H54 (cell line): ENCODE data around the gene LIG1.
A peak's percentile ranks its signal among the peaks of the same experiment; 100 is the strongest.

Experiments used
- DNase-seq: peaks from one replicate; pipeline ENCODE4 v3.0.0; 2011; ENCODE audit warnings: low spot score, mixed read lengths; ENCODE audit not compliant: insufficient read length
- FAIRE-seq: peaks from 3 replicates; lab custom pipeline; 2011; peaks lifted over from hg19 to GRCh38; lab: Jason Lieb, UNC
- POLR2A ChIP-seq: IDR thresholded peaks from 2 replicates; pipeline ENCODE4 v1.6.1; 2011; ENCODE audit warnings: low read depth, mild to moderate bottlenecking, low read length

The LIG1 gene

GRCh38 chr19:48121909-48122371, 48.2 kb downstream of the LIG1 start:
- no peak for DNase-seq
- no peak for FAIRE-seq
- no peak for TF ChIP-seq POLR2A

GRCh38 chr19:48121066-48121465, 49.1 kb downstream of the LIG1 start:
- DNase-seq, result no peak
- FAIRE-seq, result no peak
- no peak for TF ChIP-seq POLR2A

DNA sequence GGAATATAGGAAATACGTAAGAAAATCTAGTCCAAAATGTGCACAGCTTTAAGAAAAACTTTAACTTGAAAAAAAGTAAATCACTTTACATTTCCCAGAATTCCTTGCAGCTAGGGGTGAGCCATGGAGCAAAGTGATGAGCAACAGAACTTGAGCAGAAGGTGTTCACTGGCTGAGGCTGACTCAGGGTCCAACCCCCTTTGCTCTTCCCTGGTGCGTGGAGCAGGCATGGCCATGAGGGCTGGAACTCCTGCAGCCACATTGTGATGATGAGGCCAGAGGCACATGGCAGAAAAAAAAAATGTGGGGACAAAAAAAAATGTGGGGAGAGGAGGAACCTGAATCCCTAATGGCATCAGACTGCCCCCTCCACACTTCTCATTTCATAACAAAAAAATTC, 49.6 kb downstream of the LIG1 start:
- DNase-seq, result no peak
- no peak for TF ChIP-seq POLR2A
- FAIRE-seq, result no peak

- DNase-seq (no peak), FAIRE-seq (no peak)
These were observed 52.0 kb downstream of the LIG1 start for GRCh38 chr19:48118131-48118517.

GRCh38 chr19:48117515-48118130, 52.5 kb downstream of the LIG1 start:
- TF ChIP-seq POLR2A, result no peak
- DNase-seq (no peak), FAIRE-seq (no peak)

More at GRCh38 chr19:48118131-48118517, 52.0 kb downstream of the LIG1 start:
- no peak for TF ChIP-seq POLR2A

DNA sequence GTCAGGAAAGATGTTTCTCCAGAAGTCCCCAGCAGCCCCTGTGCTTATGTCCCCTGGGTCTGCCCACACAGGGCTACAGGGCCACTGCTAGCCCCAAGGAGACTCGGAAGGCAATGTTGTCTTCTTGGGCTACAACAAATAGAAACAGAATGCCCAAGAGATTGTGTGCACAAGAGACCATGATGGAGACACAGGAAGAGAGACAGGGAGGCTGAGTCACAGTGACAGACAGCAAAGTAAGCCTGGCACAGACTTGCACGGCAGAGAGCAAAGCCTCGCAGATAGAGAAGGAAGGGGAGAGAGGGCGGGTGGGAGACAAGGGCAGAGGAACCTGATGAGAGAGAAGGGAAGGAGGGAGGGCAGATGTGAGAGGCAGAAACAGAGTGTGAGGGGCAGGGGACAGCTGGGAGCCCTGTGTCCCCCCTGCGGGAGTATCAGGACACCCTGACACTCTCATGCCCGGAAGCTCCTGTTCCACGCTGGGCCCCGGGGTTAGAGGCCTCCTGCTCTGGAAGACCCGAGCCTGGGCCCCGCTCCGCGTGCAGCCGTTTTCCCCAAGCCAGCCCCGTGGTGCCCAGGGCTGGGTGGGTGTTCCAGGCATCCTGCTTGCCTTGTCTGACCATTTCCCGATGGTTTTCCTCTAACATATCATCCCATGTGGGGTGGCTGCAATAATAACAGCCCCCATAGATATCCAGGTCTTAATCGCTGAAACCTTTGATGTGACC, 56.8 kb downstream of the LIG1 start:
- TF ChIP-seq POLR2A, result no peak
- DNase-seq (no peak), FAIRE-seq (no peak)

- DNase-seq (no peak), FAIRE-seq (no peak)
- TF ChIP-seq POLR2A, result no peak
These were observed 58.9 kb downstream of the LIG1 start for GRCh38 chr19:48111280-48111679.

DNA sequence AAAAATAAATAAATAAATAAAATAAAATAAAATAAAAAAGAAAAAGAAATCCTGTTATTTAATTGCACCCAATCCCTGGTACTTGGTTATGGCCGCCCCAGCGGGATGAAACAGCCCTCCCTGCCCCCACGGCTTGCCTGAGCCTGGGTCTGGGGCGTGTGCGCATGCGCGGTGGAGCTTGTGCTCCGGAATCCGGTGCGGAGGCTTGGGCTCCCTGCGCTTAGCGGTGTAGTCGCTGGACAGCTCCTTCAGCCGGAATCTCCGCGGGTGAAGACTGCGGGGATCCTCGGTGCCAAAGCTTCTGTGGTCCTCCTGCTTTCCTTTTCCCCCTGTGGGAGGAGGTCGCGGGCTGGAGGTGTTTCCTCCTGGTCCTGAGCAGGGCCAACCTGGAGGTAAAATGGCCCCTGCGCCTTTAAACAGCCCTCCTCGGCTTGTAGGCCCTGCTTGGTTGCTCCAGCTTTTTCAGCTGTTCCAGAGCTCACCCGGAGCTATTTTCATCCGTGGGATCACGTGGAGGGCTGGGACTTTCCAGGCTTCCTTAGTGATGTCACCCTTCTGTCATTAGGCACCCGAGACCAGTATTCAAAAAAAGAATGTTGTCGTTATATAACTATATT, 59.7 kb downstream of the LIG1 start, which contains the start of gene PLA2G4C:
Gene PLA2G4C (minus strand): TSS at position 468 of the 617 bp plus-strand sequence. CDS start 4,288 bp downstream, outside the sequence.
- 0 out of 2 replicates have a peak, but pooled peaks have one; percentile 14 for TF ChIP-seq POLR2A
- DNase-seq (peak; percentile 85), FAIRE-seq (no peak)

- no peak for FAIRE-seq
- TF ChIP-seq POLR2A, result no peak
- DNase-seq, result no peak
These were observed 61.0 kb downstream of the LIG1 start for GRCh38 chr19:48108997-48109782.

GRCh38 chr19:48103922-48104321, 66.2 kb downstream of the LIG1 start:
- DNase-seq (no peak), FAIRE-seq (no peak)
- no peak for TF ChIP-seq POLR2A

- no peak for TF ChIP-seq POLR2A
- no peak for FAIRE-seq
These were observed 67.0 kb downstream of the LIG1 start for GRCh38 chr19:48102870-48103751.

GRCh38 chr19:48095612-48096175, 74.5 kb downstream of the LIG1 start:
- FAIRE-seq, result no peak
- TF ChIP-seq POLR2A, result no peak
- no peak for DNase-seq

More at GRCh38 chr19:48102870-48103751, 67.0 kb downstream of the LIG1 start:
- peak; percentile 20 for DNase-seq

DNA sequence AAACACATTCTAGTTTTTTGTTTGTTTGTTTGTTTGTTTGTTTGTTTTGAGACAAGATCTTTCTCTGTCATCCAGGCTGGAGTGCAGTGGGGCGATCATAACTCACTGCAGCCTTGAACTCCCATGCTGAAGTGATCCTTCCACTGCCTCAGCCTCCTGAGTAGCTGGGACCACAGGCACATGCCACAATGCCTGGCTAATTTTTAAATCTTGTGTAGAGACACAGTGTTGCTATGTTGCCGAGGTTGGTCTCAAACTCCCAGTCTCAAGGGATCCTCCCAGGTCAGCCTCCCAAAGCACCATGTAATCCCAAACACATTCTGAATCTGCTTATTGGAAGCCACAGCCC, 75.3 kb downstream of the LIG1 start:
- FAIRE-seq (no peak), DNase-seq (no peak)
- TF ChIP-seq POLR2A, result no peak
